Measurements from ENCODE around the gene MED8.

DNA sequence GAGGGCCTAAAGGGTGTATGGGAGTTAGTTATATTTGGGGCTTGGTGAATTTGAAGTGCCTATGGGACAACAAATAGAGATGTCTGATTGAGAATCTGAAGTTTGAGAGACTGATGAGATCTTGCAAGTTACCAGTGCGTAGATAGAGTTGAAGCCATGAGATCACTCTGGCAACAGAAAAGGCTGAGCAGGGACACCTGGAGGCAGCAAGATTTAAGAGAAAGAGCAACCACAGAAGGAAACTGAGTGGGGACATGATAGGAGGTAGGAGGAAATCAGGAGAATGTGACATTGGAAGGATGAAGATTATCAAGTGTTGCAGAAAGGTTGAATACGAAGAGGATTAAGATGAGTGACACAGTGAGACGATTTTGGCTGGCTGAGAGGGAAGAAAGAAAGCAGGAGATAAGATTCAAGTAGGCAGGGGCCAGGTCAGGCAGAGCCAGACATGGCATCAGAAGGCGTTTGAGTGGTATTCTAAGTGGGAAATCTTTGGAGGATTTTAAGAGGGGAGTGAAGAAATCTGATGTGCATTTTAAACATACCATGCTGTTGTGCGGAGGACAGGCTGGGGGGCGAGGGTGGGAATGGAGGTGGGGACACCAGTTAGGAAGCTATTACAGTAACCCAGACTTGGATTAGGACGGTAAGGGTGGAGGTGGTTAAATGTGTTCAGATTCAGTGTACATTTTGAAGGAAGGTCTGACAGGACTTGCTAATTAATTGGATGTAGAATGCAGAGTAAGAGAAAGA lies 55.0 kb downstream of the MED8 start:
- TF ChIP-seq, protein P1, sequence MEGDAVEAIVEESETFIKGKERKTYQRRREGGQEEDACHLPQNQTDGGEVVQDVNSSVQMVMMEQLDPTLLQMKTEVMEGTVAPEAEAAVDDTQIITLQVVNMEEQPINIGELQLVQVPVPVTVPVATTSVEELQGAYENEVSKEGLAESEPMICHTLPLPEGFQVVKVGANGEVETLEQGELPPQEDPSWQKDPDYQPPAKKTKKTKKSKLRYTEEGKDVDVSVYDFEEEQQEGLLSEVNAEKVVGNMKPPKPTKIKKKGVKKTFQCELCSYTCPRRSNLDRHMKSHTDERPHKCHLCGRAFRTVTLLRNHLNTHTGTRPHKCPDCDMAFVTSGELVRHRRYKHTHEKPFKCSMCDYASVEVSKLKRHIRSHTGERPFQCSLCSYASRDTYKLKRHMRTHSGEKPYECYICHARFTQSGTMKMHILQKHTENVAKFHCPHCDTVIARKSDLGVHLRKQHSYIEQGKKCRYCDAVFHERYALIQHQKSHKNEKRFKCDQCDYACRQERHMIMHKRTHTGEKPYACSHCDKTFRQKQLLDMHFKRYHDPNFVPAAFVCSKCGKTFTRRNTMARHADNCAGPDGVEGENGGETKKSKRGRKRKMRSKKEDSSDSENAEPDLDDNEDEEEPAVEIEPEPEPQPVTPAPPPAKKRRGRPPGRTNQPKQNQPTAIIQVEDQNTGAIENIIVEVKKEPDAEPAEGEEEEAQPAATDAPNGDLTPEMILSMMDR (conservative IDR thresholded peaks at IDR 0.05; ENCODE audit: low read depth, low read length), result no peak
- no peak for TF ChIP-seq EZH2 (IDR thresholded peaks at IDR 0.05; ENCODE audit: borderline replicate concordance, low read depth, low read length, poor library complexity, severe bottlenecking)

All from A673 (cell line).